Stimulated activated CD4-positive, alpha-beta T cell treated with anti-CD3 and anti-CD28 coated beads, Interleukin-15, amount 100 ng/mL, for 24 hours (primary cell): ENCODE measurements around the gene GOLGA3.

ENCODE experiments used
- DNase-seq: peaks from one replicate; pipeline ENCODE4 v3.0.0-alpha.2; 2020

Gene GOLGA3

DNA sequence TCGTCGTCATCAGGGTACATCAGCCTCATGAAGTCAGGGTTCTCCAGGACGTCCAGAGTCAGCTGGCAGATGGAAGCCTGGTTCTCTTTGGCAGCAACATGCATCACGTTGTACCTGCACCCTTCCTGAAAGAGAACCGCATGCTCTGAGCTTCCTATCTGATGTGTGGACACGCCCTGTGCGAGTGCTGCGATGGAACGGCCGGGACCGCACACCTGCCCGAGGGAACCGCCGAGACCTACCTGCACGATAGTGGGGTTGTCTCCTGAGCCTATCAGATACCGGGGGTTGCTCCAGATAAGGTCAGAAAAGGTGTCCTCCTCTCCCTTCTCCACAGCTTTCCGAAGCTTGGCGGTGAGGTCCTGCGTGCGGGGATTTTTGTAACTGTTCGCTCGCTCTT lies 80.8 kb downstream of the GOLGA3 start:
- no peak for DNase-seq

DNA sequence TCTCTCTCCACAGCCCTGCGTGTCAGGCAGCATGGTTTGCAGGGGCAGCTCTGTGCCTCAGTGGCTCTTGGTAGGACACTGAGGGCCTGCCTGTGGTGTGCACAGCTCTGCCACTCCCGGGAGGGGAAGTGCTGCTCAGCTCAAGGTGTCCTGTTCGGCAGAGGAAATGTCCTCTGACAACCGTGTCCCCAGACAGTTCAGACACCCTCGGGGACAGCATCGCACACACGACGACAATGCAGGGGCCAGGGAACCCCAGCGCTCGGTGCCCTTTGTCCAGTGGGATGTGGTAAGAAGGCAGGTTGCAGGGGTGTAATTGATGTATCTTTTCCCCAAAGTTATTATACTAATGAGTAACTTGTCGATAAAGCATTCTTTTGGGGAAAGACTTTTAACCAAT lies 81.3 kb downstream of the GOLGA3 start:
- no peak for DNase-seq

GRCh38 chr12:132746613-132747012 lies 82.1 kb downstream of the GOLGA3 start:
- no peak for DNase-seq

GRCh38 chr12:132743831-132744230 lies 84.8 kb downstream of the GOLGA3 start:
- no peak for DNase-seq

DNA sequence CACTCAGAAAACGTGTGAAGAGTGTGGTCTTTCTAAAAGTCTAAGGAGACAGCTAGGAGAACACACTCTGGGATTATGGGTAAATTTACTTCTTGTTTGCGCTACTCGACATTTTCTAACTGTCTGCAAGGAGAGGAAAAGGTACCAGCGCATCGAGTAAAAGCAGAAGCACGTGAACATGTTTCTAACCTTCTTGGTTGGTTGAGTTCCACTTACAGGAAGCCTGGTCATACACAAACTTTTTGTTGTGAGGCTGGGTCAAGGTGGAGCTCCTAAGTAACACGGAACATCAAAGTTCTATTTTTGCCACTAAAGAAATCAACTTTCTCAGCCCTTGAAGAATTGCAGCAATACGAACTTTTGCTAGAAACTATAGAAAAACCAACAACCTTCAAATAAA lies 87.0 kb downstream of the GOLGA3 start:
- no peak for DNase-seq

DNA sequence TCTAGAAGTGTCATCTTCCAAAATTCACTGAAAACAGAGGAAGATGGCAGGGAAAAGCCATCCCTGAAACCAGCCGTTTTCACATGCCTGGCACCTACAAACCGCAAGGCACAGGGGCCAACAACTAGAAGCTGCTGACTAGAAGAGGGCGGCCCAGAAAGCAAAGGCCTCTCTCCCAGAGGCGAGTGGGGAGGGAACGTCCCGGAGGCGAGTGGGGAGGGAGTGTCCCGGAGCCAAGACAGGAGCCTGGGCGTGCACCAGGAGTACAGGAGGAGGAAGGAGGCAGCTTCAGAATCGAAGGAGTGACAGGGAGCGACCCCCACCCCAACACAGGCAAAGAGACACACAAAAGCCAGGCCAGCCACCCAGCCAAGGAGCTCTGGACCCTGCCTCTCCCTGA lies 88.0 kb downstream of the GOLGA3 start:
- DNase-seq = no peak

GRCh38 chr12:132740313-132740646 lies 88.4 kb downstream of the GOLGA3 start:
- DNase-seq = no peak

DNA sequence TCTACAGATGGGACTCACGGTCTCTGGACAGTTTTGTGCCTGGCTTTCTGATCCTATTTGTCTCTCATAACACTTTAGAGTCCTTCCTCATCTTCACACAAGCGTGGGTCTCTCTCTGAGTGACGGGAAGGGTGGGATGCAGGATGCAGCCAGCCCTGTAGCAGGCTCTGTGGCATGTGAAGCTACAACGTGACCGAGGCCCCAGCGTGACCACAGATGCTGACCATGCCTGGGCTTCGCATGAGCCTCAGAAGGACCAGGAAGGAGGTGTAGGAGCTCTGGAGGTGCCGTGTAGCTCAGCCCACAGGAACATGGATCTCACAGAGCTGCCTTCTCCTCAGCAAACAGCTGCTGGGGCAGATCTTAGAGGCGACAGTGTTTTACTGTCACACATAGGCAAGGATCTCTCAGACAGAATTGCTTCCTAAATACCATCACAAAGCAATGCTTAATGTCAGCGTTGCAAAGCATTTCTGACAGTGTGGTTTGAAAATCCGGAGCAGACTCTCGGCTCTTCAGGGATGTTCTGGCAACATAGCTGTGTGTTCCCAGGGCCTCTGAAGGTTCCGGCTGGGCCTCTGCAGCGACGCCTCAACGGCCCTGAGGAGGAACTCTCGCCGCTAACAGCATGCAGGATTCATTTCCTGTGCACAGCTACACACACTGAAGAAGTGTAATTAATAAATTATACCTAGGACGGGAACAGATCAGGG lies 88.9 kb downstream of the GOLGA3 start:
- no peak for DNase-seq

GRCh38 chr12:132736913-132737312 lies 91.8 kb downstream of the GOLGA3 start:
- DNase-seq = no peak

- DNase-seq = no peak
Observed at GRCh38 chr12:132736378-132736777, 92.3 kb downstream of the GOLGA3 start.

- DNase-seq = no peak
Observed at GRCh38 chr12:132735496-132735895, 93.2 kb downstream of the GOLGA3 start.

GRCh38 chr12:132734206-132734605 lies 94.5 kb downstream of the GOLGA3 start:
- no peak for DNase-seq

DNA sequence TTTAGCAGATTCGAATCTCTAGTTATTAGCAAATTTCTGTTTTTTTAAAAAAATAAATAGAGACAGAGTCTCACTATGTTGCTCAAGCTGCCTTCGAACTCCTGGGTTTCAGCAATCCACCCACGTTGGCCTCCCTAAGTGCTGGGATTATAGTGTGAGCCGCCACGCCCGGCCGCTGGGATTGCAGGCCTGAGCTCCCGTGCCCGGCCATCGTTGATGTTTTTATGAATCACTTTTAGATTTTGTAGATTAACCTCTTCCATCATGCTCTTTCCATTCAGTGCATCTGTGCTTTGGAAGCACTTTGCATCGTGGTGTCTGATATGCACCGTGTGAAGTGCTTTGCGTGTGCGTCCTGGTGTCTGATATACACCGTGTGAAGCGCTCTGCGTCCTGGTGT lies 97.1 kb downstream of the GOLGA3 start:
- DNase-seq = no peak

- no peak for DNase-seq
Observed at GRCh38 chr12:132730353-132730752, 98.3 kb downstream of the GOLGA3 start.

GRCh38 chr12:132729541-132730320 lies 98.9 kb downstream of the GOLGA3 start:
- no peak for DNase-seq

GRCh38 chr12:132728502-132728901 lies 100.2 kb downstream of the GOLGA3 start:
- no peak for DNase-seq

- no peak for DNase-seq
Observed at GRCh38 chr12:132727091-132727794, 101.4 kb downstream of the GOLGA3 start.

- no peak for DNase-seq
Observed at GRCh38 chr12:132726386-132726785, 102.3 kb downstream of the GOLGA3 start.

DNA sequence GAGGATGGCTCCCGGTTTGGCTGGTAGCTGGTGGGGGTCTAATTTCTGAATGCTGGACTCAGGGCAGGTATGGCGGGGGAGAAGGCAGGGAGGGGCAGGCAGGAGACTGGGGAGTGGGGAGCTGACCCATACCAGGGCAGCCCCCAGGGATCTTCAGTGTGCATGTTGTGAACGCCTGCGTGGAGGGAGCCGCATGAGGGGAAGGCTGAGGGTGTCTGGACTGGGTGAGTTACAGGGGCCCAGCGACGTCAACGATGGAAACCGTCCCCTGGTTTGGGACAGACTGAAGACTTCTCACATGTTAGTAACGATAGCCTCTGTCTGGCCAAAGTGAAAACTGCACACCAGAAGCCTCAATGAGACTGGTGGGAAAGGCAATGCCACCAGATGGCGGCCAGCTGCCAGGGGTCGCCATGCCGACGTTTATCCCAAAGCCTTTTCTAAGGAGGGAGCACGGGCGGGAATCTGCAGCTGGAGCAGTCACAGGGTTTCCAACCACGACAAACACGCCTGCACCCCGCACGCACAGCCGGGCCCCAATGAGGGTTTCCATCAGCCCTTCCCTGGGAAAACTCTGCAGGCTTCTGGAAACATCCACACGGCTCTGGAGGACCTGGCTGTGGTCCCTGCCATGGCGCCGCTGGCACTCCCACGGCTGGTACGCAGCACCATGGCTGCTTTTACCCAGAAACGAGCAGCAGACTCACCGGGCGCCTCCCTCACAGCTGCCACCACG lies 104.0 kb downstream of the GOLGA3 start:
- no peak for DNase-seq

- DNase-seq = no peak
Observed at GRCh38 chr12:132723764-132724140, 104.9 kb downstream of the GOLGA3 start.

- DNase-seq = no peak
Observed at GRCh38 chr12:132723015-132723763, 105.5 kb downstream of the GOLGA3 start.

DNA sequence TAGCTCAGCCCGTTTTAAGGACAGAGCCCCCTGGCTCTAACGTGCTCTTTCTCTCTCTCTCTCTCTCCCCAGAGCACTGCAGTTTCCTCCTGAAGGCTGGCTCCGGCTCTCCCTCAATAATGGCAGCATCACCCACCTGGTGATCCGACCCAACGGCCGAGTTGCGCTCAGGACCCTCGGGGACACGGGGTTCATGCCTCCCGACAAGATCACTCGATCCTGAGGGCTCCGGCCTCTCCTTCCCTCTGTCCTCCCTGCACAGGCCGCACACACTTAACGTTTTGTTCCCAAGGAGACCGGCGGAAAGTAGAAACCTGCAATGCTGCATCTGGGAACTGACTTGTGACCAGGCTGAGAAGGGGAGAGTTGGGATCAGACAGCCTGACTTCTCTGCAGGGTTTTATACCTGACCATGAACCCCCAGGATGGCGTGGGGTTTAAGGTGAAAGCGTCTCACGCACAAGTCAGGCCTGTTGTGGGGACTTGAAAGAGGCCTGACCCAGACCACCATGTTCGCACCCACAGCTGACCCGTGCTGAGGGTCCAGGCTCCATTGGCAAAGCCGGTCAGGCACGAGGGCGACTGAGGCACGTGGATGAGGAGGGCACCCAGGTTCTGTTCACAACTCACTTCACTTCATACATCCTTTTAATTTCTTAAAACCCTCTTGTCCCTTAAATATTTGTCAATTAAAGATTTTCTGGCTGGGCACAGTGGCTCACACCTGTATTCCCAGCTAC lies 107.9 kb downstream of the GOLGA3 start:
- DNase-seq = no peak
